Activated naive CD8-positive, alpha-beta T cell treated with anti-CD3 and anti-CD28 coated beads, Interleukin-2, amount 10 ng/mL, durations not matched to agents 7 days and 5 days (primary cell): ENCODE data around the gene GART. TPM values are rescaled to one million over a fixed set of nuclear protein-coding genes. Genes with fewer than 3 reads are reported as not detected.

Experiments used
- ATAC-seq: fragments of 150-1000 bp; cut with Tn5 transposase; one replicate; pipeline ENCODE4 v1.10.0; 2021; ENCODE audit warnings: low read depth, moderate library complexity
- POLR2A ChIA-PET: fragments of 350-600 bp; sonication (Branson Sonifier 250); formaldehyde crosslinking; loops from one replicate; lab custom pipeline; 2021; ENCODE audit warnings: antibody characterized with exemption; lab: Charles Lee
- DNase-seq: peaks from one replicate; pipeline ENCODE4 v3.0.0; 2021
- H3K27ac Mint-ChIP-seq: one replicate; pipeline ENCODE4 v1.8.0; 2022; ENCODE audit warnings: mild to moderate bottlenecking, mixed read lengths
- H3K27me3 Mint-ChIP-seq: one replicate; pipeline ENCODE4 v1.8.0; 2022; ENCODE audit warnings: mild to moderate bottlenecking, moderate library complexity, mixed read lengths
- H3K36me3 Mint-ChIP-seq: one replicate; pipeline ENCODE4 v1.8.0; 2021; ENCODE audit warnings: mild to moderate bottlenecking, mixed read lengths
- H3K4me1 Mint-ChIP-seq: one replicate; pipeline ENCODE4 v1.8.0; 2021; ENCODE audit warnings: mixed read lengths
- H3K4me3 Mint-ChIP-seq: one replicate; pipeline ENCODE4 v1.8.0; 2022; ENCODE audit warnings: mild to moderate bottlenecking, moderate library complexity, mixed read lengths
- H3K9me3 Mint-ChIP-seq: one replicate; pipeline ENCODE4 v1.8.0; 2021; ENCODE audit warnings: mixed read lengths
- total RNA-seq, 2 experiments: library from RNA; stranded (reverse); gene quantifications; one replicate each; pipeline ENCODE4 v1.2.3, GENCODE V29; 2021

The GART gene
- total RNA-seq, 2 experiments from 2014 or later: 102 to 117 TPM

DNA sequence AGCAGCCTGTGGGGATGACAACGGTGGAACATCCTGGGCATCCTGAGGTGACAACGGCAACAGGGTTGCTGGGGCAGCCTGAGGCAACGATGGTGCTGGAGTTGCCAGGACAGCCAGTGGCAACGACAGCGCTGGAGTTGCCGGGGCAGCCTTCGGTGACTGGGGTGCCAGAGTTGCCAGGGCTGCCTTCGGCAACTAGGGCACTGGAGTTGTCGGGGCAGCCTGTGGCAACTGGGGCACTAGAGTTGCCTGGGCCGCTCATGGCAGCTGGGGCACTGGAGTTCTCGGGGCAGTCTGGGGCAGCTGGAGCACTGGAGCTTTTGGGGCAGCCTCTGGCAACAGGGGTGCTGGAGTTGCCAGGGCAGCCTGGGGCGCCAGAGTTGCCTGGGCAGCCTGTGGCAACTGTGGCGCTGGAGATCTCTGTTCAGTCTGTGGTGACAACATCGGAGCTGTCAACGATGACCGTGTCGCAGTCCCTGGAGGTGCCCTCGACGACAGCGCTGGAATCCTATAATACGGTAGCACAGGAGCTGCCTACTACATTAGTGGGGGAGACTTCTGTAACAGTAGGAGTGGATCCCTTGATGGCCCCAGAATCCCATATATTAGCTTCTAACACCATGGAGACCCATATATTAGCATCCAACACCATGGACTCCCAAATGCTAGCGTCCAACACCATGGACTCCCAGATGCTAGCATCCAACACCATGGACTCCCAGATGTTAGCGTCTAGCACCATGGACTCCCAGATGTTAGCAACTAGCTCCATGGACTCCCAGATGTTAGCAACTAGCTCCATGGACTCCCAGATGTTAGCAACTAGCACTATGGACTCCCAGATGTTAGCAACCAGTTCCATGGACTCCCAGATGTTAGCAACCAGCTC, 9.1 kb upstream of the GART start:
- Mint-ChIP-seq H3K4me1 (peaks cover 22% of the 10 kb centered on the region), H3K27me3 (no peaks in the 10 kb centered on the region), H3K9me3 (no peaks in the 10 kb centered on the region), H3K27ac (no peak overlapping the region), H3K36me3 (peaks cover 53% of the 10 kb centered on the region), H3K4me3 (no peak overlapping the region)
- ATAC-seq: no peak
- DNase-seq: no peak
- POLR2A ChIA-PET: interaction anchor here (0.7 to 1.6 kb wide), 4 partner anchors 8 to 780 kb away, joined by 4 to 9 read pairs (median 7); partner anchors contain the start of genes DONSON, GART, PAXBP1 and SON

DNA sequence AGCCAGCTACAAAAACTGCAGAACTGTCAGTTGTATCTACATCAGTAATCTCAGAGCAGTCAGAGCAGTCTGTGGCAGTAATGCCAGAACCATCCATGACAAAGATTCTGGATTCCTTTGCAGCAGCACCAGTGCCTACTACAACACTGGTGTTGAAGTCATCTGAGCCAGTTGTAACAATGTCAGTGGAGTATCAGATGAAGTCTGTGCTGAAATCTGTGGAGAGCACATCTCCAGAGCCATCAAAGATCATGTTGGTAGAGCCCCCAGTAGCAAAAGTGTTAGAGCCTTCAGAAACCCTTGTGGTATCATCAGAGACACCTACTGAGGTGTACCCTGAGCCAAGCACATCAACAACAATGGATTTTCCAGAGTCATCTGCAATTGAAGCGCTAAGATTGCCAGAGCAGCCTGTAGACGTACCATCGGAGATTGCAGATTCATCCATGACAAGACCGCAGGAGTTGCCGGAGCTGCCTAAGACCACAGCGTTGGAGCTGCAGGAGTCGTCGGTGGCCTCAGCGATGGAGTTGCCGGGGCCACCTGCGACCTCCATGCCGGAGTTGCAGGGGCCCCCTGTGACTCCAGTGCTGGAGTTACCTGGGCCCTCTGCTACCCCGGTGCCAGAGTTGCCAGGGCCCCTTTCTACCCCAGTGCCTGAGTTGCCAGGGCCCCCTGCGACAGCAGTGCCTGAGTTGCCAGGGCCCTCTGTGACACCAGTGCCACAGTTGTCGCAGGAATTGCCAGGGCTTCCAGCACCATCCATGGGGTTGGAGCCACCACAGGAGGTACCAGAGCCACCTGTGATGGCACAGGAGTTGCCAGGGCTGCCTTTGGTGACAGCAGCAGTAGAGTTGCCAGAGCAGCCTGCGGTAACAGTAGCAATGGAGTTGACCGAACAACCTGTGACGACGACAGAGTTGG, 8.2 kb upstream of the GART start:
- H3K27me3 Mint-ChIP-seq: no peaks in the 10 kb centered on the region
- no peaks in the 10 kb centered on the region for H3K9me3 Mint-ChIP-seq
- POLR2A ChIA-PET: no interaction called here
- peaks cover 49% of the 10 kb centered on the region for H3K36me3 Mint-ChIP-seq
- no peak for ATAC-seq
- peaks cover 19% of the 10 kb centered on the region for H3K4me1 Mint-ChIP-seq
- DNase-seq: no peak
- no peak overlapping the region for H3K4me3 Mint-ChIP-seq
- H3K27ac Mint-ChIP-seq: no peak overlapping the region

DNA sequence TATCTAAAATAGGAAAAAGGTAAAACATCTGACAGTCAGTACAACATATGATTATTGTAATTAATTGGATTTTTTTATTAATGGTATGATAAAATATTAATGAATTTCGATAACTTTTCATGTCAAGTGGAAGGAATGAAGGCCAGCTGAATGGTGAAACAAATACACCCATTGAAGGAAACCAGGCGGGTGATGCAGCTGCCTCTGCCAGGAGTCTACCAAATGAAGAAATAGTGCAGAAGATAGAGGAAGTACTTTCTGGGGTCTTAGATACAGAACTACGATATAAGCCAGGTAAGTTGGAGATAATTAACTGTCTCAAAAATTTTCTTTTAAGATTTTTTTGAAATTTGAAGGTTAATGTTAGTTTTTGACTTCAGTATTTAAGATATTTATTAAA, 4.2 kb upstream of the GART start:
- H3K4me1 Mint-ChIP-seq: peaks cover 24% of the 10 kb centered on the region
- peaks cover 27% of the 10 kb centered on the region for H3K36me3 Mint-ChIP-seq
- no peak for ATAC-seq
- no peak overlapping the region for H3K27ac Mint-ChIP-seq
- peak overlapping the region; percentile 64 for H3K4me3 Mint-ChIP-seq
- no peak for DNase-seq
- POLR2A ChIA-PET: interaction anchor here (6.0 kb wide), 1 partner anchor 43 kb away, joined by 36 read pairs; the partner anchor contains the start of gene DONSON
- no peaks in the 10 kb centered on the region for H3K27me3 Mint-ChIP-seq
- no peaks in the 10 kb centered on the region for H3K9me3 Mint-ChIP-seq

DNA sequence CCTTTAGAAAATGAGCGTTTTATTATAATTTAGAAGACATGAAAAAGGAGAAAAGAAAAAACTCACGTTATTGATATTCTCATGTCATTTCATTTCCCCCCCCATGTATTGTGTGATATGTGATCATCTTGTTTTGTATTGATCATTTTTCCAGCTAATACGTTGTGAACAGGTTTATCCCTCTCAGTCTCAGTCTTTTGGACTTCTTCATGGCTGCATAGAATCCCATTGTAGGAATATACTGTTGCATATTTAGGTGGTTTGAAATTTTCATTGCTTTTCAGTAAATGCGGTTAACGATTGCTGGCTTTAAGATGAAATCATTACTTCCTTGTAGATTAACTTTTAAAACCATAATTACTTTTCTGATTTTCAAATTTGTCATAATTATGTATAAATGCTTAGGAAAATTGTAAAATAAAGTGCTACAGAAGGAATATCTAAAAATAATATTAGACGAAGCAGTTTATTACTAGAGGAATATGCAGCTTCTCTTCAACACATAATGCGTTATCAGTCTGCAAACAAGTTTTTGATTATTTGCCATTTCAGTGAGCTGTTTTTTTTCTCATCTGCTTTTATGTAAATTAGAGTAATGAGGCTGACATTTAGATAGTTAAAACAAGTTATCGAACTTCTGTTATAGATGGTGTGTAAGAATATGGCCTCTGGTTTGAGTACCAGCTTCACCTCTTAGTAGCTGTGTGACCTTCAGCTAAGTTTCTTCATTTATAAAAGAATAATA, 2.7 kb upstream of the GART start:
- no peaks in the 10 kb centered on the region for H3K27me3 Mint-ChIP-seq
- H3K9me3 Mint-ChIP-seq: no peaks in the 10 kb centered on the region
- H3K4me1 Mint-ChIP-seq: peaks cover 35% of the 10 kb centered on the region
- POLR2A ChIA-PET: interaction anchor here (0.6 to 6.0 kb wide), 5 partner anchors 29 to 773 kb away, joined by 3 to 36 read pairs (median 6); partner anchors contain the start of genes DONSON, IL10RB, PAXBP1 and TMEM50B
- ATAC-seq (no peak), DNase-seq (no peak)
- H3K36me3 Mint-ChIP-seq: peaks cover 21% of the 10 kb centered on the region
- H3K27ac Mint-ChIP-seq: peak overlapping the region; percentile 99
- peak overlapping the region; percentile 96 for H3K4me3 Mint-ChIP-seq

DNA sequence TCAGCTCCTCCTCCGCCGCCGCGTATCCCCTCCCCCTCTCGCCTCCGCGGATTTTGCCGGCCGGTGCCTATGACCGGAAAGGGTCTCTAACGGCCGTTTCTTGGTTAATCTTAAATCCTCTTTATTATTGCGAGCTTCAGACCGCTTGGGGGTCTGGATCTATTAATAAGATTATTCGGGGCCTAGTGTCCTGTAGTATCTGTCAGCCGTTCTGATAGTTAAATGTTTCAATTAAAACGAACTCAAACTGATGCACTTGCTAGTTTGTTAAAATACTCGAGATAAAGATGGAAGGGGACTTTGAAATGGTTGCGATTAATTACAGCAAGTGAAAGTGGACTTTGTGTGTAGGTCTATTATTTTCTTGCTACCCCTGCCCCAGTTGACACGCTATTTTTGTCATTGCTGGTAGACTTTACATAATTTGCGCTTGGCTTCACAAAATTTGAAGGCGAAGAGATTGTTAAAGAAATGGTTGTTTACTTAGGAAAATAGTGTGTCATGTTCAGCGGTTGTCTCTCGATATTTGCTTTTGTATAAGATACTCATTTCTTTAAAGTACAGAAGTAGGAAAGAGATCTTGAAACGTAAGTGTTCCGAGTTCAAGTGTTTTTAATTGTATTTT, 1.7 kb upstream of the GART start:
- Mint-ChIP-seq H3K36me3 (peaks cover 18% of the 10 kb centered on the region), H3K4me3 (peak overlapping the region; percentile 96), H3K9me3 (no peaks in the 10 kb centered on the region), H3K4me1 (peaks cover 40% of the 10 kb centered on the region), H3K27ac (peak overlapping the region; percentile 99), H3K27me3 (no peaks in the 10 kb centered on the region)
- DNase-seq (peak; percentile 80), ATAC-seq (no peak)
- POLR2A ChIA-PET: interaction anchor here (0.5 to 6.0 kb wide), 12 partner anchors 8 to 772 kb away, joined by 3 to 36 read pairs (median 4); partner anchors contain the start of genes DNAJC28, DONSON, IL10RB and PAXBP1

DNA sequence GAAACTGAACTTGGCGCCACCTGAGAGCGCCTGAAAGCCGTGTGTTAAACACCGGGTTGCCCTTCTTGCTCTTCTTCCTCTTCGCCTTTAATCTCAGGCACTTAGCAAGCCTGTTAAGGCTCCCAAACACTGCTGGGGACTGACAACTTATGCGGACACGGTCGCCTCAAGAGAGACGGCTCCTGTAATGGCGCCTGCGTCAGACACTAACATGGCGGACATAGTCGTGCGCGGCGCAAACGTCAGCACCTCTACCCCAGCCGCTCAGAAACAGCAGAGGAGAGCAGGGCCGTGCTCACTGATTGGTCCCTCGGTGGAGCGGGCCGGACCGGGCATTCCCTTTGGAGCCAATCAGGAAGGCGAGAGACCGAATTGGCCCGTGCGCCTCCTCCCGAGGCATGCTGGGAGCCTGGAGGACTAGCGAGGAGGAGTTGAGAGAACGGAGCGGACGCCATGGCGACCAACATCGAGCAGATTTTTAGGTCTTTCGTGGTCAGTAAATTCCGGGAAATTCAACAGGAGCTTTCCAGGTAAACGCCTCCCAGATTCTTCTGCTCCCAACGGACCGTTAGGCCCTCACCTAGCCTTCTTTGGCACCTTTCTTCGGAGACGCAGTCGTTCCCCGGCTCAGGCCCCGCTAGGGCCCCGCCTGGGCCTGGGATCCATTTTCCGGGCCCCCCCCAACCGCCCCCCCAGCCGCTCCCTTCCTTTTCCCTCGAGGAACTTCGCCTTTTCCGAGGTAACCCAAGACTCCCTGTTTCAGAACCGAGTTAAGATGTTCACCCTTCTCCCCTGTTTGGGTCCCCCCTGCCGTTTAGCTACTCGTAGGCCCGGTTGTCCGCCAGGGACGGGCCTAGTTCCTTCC, 955 bp upstream of the GART start, which contains the start of gene SON:
SON (plus strand) TSS at position 399 of the 865 bp plus-strand sequence; CDS start at position 454, 55 bp downstream.
- POLR2A ChIA-PET: interaction anchor here (0.5 to 6.0 kb wide), 15 partner anchors 8 to 276 kb away, joined by 3 to 36 read pairs (median 5); partner anchors contain the start of genes DNAJC28, DONSON, IL10RB and TMEM50B
- H3K4me3 Mint-ChIP-seq: peak within 1 kb of the TSS; percentile 96
- ATAC-seq: peak; percentile 96
- H3K9me3 Mint-ChIP-seq: no peaks in the 10 kb centered on the region
- peaks cover 22% of the 10 kb centered on the region for H3K36me3 Mint-ChIP-seq
- H3K27ac Mint-ChIP-seq: peak within 1 kb of the TSS; percentile 99
- H3K4me1 Mint-ChIP-seq: peaks cover 38% of the 10 kb centered on the region
- no peaks in the 10 kb centered on the region for H3K27me3 Mint-ChIP-seq
- peak; percentile 92 for DNase-seq

DNA sequence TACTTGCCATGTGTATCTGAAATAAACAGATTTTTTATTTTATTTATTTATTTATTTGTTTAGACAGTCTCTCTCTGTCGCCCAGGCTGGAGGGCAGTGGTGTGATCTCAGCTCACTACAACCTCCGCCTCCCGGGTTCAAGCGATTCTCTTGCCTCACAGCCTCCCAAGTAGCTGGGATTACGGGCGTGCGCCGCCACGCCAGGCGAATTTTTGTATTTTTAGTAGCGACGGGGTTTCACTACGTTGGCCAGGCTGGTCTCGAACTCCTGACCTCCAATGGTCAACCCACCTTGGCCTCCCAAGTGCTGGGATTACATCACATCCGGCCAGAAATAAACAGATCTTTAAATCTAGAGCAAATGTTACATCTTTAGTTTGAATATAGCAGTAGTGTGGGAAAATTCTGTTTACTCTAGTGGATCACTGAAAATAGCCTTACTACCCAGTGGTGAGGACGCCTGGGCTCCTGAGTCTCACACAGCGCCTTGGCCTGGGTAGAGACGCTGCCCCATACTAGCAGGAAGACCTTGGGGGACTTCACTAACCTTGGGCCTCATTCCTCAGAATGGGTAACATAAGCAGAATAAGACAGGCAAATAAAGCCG, 709 bp downstream of the GART start:
- Mint-ChIP-seq H3K4me3 (peak overlapping the region; percentile 96), H3K4me1 (peaks cover 40% of the 10 kb centered on the region), H3K9me3 (peaks cover 2% of the 10 kb centered on the region), H3K27ac (peak overlapping the region; percentile 99), H3K27me3 (no peaks in the 10 kb centered on the region), H3K36me3 (peaks cover 30% of the 10 kb centered on the region)
- POLR2A ChIA-PET: interaction anchor here (1.2 to 6.0 kb wide), 4 partner anchors 10 to 61 kb away, joined by 3 to 36 read pairs (median 20); partner anchors contain the start of genes DNAJC28, DONSON and TMEM50B
- DNase-seq (peak; percentile 33), ATAC-seq (no peak)

DNA sequence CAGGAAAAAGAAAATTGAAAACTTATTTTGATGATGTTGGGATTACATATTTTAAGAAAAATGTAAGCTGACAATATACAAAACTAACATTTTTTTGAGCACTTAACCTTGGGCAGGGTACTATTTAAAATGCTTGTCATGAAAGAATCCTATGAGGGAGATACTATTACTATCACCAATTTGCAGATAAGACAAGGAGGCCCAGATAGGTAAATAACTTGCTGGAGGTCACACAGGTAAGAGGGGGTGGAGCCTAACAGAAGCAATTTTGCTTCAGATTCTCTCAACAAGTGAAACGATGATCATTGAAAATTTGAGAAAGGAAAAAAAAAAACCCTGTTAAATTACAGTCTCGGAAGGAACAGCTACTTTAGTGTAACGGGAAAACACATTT, 1.2 kb downstream of the GART start:
- no peak for ATAC-seq
- POLR2A ChIA-PET: interaction anchor here (0.7 to 6.0 kb wide), 3 partner anchors 48 to 179 kb away, joined by 3 to 36 read pairs (median 33); partner anchors contain the start of genes DONSON and TMEM50B
- Mint-ChIP-seq H3K27ac (peak overlapping the region; percentile 79), H3K27me3 (no peaks in the 10 kb centered on the region), H3K4me3 (peak overlapping the region; percentile 96), H3K36me3 (peaks cover 30% of the 10 kb centered on the region), H3K9me3 (peaks cover 2% of the 10 kb centered on the region), H3K4me1 (peaks cover 36% of the 10 kb centered on the region)
- no peak for DNase-seq

DNA sequence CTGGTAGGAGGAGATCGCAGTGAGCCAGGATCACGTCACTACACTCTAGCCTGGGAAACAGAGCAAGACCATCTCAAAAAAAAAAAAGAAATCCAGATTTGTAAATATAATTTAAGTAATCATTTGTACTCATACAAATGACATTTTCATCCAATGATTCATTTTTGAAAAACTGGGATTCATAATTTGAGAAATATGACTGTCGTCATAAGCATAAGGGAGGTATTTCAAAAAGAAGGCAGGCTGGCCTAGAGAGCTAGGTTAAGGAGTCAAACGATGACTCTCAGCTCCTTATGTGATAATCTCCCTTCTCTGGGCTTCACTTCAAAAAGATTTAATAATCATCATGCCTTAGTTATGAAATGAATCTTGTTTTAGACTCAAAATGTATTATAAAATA, 2.3 kb downstream of the GART start:
- Mint-ChIP-seq H3K27me3 (no peaks in the 10 kb centered on the region), H3K36me3 (peaks cover 31% of the 10 kb centered on the region), H3K4me3 (no peak overlapping the region), H3K27ac (no peak overlapping the region), H3K4me1 (peaks cover 31% of the 10 kb centered on the region), H3K9me3 (peaks cover 2% of the 10 kb centered on the region)
- POLR2A ChIA-PET: no interaction called here
- no peak for DNase-seq
- ATAC-seq: no peak

DNA sequence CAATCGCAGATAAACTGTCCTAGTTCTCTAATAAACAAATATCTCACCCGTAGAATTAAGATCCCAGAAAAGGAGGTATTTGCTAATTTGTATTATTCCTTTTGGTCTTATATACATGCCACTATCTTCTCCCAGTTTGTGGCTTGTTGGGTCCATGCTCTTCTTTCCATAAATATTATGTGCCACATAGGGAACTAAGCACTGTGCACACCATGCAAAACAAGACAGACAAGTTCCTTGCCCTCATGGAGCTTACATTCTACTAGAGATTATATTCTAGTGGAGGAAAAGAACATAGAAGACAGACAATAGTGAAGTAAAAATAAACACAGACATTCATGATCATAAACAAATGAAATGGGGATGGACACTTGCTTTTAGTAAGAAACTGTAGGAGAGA, 4.7 kb downstream of the GART start:
- DNase-seq: no peak
- Mint-ChIP-seq H3K4me1 (peaks cover 24% of the 10 kb centered on the region), H3K9me3 (peaks cover 2% of the 10 kb centered on the region), H3K4me3 (no peak overlapping the region), H3K36me3 (peaks cover 34% of the 10 kb centered on the region), H3K27ac (no peak overlapping the region), H3K27me3 (no peaks in the 10 kb centered on the region)
- no peak for ATAC-seq
- POLR2A ChIA-PET: interaction anchor here (0.9 kb wide), 1 partner anchor 57 kb away, joined by 7 read pairs; no protein-coding TSS in a partner anchor

DNA sequence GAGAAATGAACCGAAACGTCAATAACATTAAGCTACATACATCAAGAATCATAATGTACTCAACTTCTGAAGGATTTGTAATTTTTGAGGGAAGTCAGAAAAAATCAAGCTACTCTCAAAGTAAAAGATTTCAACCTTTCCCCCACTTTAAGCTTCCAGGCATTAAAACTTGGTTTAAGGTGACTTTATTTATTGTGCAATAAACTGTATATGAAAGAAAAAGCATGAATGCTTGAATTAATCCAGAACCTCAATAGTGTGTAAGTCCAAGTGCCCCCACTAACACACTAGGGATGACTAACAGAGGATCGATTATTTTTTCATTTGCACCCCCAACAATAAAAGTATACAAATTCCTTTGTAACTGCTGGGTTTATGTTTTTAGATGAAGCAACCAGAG, 10.9 kb downstream of the GART start:
- Mint-ChIP-seq H3K36me3 (peaks cover 28% of the 10 kb centered on the region), H3K4me1 (no peaks in the 10 kb centered on the region), H3K4me3 (no peak overlapping the region), H3K27ac (no peak overlapping the region), H3K9me3 (no peaks in the 10 kb centered on the region), H3K27me3 (no peaks in the 10 kb centered on the region)
- ATAC-seq (no peak), DNase-seq (no peak)
- POLR2A ChIA-PET: interaction anchor here (0.6 kb wide), 1 partner anchor 1030 kb away, joined by 5 read pairs; no protein-coding TSS in a partner anchor
